GM12872 (cell line): ENCODE results near the gene MYO18A.

Source experiments
- CTCF ChIP-seq: IDR thresholded peaks from 3 replicates; pipeline ENCODE4 v1.5.1; 2011; ENCODE audit warnings: low read depth, mild to moderate bottlenecking, low read length, moderate library complexity; ENCODE audit not compliant: insufficient read depth

MYO18A gene

DNA sequence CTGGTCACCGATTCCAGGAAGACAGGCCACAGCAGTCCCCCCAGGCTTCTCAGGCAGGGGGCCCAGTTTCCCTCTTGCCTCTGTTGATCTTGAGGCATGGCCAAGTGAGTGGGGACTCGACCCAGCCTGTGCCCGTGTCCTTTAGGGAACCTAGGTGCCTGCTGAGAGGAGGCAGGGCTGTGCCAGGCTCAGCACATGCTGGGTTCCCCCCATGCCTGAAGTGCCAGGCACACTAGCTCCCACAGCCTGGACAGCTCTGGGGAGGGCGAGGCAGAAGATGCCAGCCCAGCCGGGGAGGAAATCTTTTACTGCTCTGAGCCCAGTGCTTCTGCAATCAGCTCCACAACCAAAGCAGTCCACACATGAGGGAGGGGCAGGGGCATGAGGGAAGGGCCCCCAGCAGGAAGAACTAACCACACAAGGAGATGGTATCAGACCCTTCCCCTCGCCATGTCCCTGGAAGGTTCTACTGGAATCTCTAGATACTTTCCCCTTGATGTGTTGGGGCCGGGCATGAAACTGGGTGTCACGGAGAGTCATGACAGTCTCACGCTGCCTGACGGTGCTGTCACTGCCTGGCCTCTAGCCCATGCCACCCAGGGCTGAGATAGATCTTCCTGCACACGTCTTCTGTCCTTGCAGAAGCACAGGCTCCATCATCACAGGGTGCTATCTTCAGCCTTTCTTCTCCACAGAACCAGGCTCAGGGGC is 25.5 kb downstream of the MYO18A start:
- no peak for TF ChIP-seq CTCF

GRCh38 chr17:29151567-29151966 is 28.6 kb downstream of the MYO18A start:
- TF ChIP-seq CTCF, result no peak

DNA sequence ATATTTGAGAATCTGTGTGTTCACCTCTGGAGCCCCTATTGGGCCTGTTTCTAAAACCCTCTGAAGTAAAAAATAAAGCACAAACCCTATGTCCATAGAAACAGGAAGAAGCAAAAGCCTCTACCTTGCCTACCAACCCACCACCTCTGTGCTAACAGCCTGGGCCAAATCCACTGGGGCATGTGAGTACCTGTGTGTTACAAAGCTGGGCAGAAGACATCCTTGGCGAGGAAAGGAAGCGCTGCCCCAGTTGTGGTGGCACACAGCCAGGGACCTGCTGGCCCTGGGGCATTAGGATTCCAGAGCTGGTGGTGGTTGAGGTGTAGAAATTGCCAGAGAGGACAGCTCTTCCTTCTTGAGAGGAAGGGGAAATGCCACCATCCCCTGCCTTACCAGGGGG is 30.0 kb downstream of the MYO18A start:
- TF ChIP-seq CTCF, result no peak

DNA sequence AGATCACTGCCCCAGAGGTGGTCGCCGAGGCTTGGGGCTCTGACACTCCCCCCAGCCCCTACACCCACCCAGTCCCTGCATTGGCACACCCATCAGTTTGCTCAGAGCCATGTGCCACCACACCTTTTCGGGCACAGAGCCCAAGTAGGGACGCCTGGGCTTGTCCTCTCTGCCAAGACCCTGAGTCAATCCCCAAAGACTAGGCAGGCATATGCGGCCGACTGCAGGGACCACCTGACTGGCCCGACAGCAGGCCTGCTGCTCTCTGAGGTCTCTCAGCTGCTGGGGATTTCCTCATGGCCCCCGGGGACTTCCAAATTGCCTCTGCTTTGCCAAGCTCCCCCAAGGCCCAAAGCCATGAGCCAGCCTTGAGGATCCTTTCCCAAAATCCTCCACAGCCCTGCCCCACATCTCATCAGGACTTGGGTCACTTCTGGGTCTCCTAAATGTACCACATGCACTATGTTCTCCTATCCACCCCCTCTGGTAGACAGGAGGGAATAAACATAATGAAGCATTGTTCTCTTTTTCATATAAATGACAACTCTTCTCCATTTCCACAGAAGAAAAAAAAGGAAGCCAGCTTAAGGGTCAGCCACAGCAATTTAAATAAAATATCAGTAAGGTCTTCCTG is 30.6 kb downstream of the MYO18A start:
- TF ChIP-seq CTCF, result no peak

- TF ChIP-seq CTCF, result peak; percentile 96
Observed at GRCh38 chr17:29148790-29149430, 31.3 kb downstream of the MYO18A start.

DNA sequence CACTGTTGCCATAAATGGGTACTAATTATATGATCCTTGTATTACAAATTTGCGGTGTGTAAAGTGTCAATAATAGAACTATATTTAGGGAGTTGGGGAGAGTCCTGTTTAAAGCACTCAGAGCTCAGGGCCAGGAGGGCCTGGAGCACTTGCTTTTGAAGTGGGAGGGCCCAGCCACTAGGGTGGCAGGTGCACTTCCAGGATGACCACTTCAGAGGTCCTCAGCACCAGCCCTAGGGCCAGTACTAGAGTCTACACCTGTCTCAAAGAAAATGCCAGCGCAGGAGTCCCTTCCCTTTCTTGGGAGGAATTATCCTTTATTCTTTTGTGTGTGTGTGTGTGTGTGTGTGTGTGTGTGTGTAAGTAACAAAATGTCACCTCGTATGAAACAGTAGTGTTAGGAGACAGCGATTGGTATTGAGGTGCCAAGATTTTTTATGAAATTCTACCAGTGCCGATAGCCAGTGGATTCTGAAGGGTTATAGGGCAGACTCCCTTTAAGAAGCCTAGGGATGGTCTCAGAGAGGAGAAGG is 31.9 kb downstream of the MYO18A start:
- TF ChIP-seq CTCF, result no peak

GRCh38 chr17:29147682-29148081 is 32.5 kb downstream of the MYO18A start:
- no peak for TF ChIP-seq CTCF
